Measurements from ENCODE around the gene ZNF81. TPM values are rescaled to one million over a fixed set of nuclear protein-coding genes. Genes with fewer than 3 reads are reported as not detected.

The ZNF81 gene
- total RNA-seq, 1 donor from 2014 or later, result 2.8 TPM

DNA sequence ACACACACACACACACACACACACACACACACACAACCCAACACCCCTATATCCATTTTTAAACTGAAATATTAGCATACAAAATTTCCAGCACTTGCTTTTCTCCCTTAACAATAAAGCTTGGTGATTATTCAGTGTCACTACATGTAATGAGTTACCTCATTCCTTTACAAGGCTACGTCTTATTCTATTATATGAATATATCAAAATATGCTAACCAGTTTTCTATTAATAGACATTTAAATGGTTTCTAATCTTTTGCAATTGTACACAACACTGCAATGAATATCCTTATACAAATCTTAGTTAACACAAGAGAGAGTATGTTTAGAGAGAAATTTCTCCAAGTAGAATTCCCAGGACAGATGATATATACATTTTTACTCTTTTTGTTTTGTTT is 14.2 kb downstream of the ZNF81 start:
- no peak overlapping the region for H3K27ac ChIP-seq
- TF ChIP-seq, protein P1, sequence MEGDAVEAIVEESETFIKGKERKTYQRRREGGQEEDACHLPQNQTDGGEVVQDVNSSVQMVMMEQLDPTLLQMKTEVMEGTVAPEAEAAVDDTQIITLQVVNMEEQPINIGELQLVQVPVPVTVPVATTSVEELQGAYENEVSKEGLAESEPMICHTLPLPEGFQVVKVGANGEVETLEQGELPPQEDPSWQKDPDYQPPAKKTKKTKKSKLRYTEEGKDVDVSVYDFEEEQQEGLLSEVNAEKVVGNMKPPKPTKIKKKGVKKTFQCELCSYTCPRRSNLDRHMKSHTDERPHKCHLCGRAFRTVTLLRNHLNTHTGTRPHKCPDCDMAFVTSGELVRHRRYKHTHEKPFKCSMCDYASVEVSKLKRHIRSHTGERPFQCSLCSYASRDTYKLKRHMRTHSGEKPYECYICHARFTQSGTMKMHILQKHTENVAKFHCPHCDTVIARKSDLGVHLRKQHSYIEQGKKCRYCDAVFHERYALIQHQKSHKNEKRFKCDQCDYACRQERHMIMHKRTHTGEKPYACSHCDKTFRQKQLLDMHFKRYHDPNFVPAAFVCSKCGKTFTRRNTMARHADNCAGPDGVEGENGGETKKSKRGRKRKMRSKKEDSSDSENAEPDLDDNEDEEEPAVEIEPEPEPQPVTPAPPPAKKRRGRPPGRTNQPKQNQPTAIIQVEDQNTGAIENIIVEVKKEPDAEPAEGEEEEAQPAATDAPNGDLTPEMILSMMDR (IDR thresholded peaks at IDR 0.05), result no peak
- H3K4me1 ChIP-seq, result no peaks in the 10 kb centered on the region
- H3K9me3 ChIP-seq, result no peaks in the 10 kb centered on the region
- H3K4me3 ChIP-seq, result no peak overlapping the region
- no peak for DNase-seq (ENCODE audit: low spot score in 2 of 2)
- no peaks in the 10 kb centered on the region for H3K27me3 ChIP-seq
- H3K36me3 ChIP-seq, result no peaks in the 10 kb centered on the region
- intact Hi-C loops (cut with DNase I), result loop anchor here (5.0 kb wide), 1 partner anchor 176 kb away; no protein-coding TSS in a partner anchor

DNA sequence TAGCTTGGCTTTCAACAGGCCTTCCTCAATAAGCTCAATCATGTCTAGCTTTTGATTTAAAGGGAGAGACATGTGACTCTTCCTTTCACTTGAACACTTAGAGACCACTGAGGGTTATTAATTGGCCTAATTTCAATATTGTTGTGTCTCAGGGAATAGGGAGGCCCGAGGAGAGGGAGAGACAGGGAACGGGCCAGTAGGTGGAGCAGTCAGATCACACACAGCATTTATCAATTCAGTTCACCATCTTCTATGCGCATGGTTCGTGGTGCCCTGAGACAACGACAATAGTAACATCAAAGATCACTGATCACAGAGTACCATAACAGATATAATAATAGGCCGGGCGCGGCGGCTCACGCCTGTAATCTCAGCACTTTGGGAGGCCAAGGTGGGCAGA is 17.8 kb downstream of the ZNF81 start:
- no peaks in the 10 kb centered on the region for H3K9me3 ChIP-seq
- intact Hi-C loops (cut with DNase I), result loop anchor here (5.0 kb wide), 1 partner anchor 173 kb away; no protein-coding TSS in a partner anchor
- no peak overlapping the region for H3K4me3 ChIP-seq
- no peak for DNase-seq (ENCODE audit: low spot score in 2 of 2)
- TF ChIP-seq, protein P1 (IDR thresholded peaks at IDR 0.05), result peak in 2 of 3 experiments; percentile 10 to 33
- H3K27ac ChIP-seq, result no peak overlapping the region
- H3K36me3 ChIP-seq, result no peaks in the 10 kb centered on the region
- H3K27me3 ChIP-seq, result no peaks in the 10 kb centered on the region
- H3K4me1 ChIP-seq, result no peaks in the 10 kb centered on the region

DNA sequence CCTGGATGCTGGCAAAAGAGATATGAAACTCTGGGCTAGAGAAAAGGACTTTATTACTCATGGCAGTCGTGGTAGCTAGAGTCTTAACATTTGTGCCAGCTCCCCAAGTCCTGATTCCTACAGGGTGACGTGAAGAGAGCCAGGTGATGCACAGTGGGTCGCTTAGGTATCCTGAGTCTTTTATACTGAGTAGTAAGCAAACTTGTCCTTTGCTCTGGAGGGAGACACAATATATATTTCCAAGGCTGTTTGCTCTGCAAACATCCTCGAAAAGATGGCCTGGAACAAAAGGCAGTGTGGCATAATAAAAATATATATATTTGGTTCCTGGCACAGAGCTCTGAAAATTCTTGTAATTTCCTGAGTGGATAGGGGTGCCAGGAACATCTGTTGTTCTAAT is 23.0 kb downstream of the ZNF81 start:
- no peaks in the 10 kb centered on the region for H3K4me1 ChIP-seq
- no peaks in the 10 kb centered on the region for H3K9me3 ChIP-seq
- H3K36me3 ChIP-seq, result no peaks in the 10 kb centered on the region
- intact Hi-C loops (cut with DNase I), result no loop called here
- no peak overlapping the region for H3K4me3 ChIP-seq
- no peak overlapping the region for H3K27ac ChIP-seq
- no peaks in the 10 kb centered on the region for H3K27me3 ChIP-seq
- no peak for DNase-seq (ENCODE audit: low spot score in 2 of 2)
- TF ChIP-seq, protein P1 (IDR thresholded peaks at IDR 0.05), result no peak

DNA sequence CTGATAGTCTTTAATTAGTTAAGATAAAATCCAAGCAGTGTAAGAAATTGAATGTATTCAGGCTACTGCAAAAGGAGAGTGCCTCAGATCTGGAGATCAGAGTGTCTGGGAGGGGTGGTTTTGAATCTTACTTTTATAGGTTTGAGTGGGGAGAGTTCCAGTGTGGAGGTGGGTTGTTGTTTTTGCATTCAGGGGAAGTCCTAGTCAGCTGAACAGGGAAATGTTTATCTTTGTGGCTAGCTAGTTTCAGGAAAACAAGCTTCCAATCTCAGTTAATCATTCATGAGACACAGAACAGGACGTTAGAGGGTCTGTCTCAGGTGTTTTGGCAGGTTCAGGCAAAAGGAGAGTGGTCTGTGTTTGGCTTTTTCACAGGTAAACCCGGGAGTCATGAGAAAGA is 26.0 kb downstream of the ZNF81 start:
- TF ChIP-seq, protein P1 (IDR thresholded peaks at IDR 0.05), result no peak
- no peaks in the 10 kb centered on the region for H3K4me1 ChIP-seq
- peak overlapping the region in 1 of 2 donors; percentile 5 for H3K27ac ChIP-seq
- no peaks in the 10 kb centered on the region for H3K9me3 ChIP-seq
- intact Hi-C loops (cut with DNase I), result no loop called here
- no peak for DNase-seq (ENCODE audit: low spot score in 2 of 2)
- H3K36me3 ChIP-seq, result no peaks in the 10 kb centered on the region
- H3K4me3 ChIP-seq, result no peak overlapping the region
- H3K27me3 ChIP-seq, result no peaks in the 10 kb centered on the region

DNA sequence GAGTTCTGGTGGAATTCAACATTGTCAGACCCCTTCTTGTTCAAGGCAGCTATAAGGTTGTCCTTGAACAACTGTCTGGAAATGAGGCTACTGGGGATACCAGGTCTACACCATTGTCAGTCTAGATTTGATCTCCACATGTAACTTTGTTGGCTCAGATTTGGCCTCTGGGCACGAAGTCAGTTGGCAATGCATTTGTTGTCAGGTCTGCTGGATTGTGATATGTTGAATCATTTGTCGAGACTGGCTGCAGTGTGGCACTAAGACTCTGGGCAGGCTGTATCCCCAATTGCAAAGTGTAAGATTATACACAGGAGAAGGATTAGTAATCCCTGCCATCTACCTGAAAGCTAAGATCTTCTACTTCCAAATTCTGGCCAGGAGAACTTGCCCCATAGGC is 26.5 kb downstream of the ZNF81 start:
- Histone ChIP-seq H3K27ac (peak overlapping the region in 1 of 2 donors; percentile 5), H3K9me3 (no peaks in the 10 kb centered on the region), H3K36me3 (no peaks in the 10 kb centered on the region), H3K4me3 (no peak overlapping the region), H3K27me3 (no peaks in the 10 kb centered on the region), H3K4me1 (no peaks in the 10 kb centered on the region)
- intact Hi-C loops (cut with DNase I), result no loop called here
- TF ChIP-seq, protein P1 (IDR thresholded peaks at IDR 0.05), result no peak
- DNase-seq (ENCODE audit: low spot score in 2 of 2), result no peak

DNA sequence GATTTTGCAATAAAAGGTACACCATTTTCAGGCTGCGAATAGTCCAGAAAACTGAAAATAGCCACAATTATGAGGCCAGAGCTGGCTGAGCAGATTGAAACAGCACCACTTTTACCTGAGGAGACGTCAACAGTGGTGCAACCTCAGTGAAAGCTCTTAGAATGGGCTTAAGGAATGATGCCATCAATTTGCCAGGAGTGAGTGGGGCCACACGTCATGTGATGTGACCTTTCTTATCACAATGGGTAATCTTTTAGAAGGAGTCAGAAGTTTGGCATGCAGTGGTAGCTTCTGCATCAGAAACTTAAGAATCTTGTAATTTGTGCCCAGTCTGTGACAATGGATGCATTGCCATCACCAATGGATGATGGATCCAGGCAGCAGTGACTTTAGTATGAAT is 27.6 kb downstream of the ZNF81 start:
- no peak overlapping the region for H3K27ac ChIP-seq
- H3K4me3 ChIP-seq, result no peak overlapping the region
- TF ChIP-seq, protein P1 (IDR thresholded peaks at IDR 0.05), result no peak
- no peaks in the 10 kb centered on the region for H3K27me3 ChIP-seq
- H3K36me3 ChIP-seq, result no peaks in the 10 kb centered on the region
- DNase-seq (ENCODE audit: low spot score in 2 of 2), result no peak
- intact Hi-C loops (cut with DNase I), result no loop called here
- H3K9me3 ChIP-seq, result no peaks in the 10 kb centered on the region
- no peaks in the 10 kb centered on the region for H3K4me1 ChIP-seq
